HT-29 (cell line): ENCODE results near the gene MAPK11. TPM values are rescaled to one million over a fixed set of nuclear protein-coding genes. Genes with fewer than 3 reads are reported as not detected.

ENCODE experiments used
- DNase-seq: peaks from one replicate; pipeline ENCODE4 v3.0.0-alpha.2; 2015; ENCODE audit warnings: low spot score
- total RNA-seq: library from RNA; depleted of rRNA; stranded (reverse); fragments of >200 nt; shearing (Covaris generic); gene quantifications from 2 replicates; pipeline ENCODE4 v1.2.3, GENCODE V29; 2014

Gene MAPK11
- total RNA-seq, 1 experiment from 2014 or later, result 1.6 TPM

DNA sequence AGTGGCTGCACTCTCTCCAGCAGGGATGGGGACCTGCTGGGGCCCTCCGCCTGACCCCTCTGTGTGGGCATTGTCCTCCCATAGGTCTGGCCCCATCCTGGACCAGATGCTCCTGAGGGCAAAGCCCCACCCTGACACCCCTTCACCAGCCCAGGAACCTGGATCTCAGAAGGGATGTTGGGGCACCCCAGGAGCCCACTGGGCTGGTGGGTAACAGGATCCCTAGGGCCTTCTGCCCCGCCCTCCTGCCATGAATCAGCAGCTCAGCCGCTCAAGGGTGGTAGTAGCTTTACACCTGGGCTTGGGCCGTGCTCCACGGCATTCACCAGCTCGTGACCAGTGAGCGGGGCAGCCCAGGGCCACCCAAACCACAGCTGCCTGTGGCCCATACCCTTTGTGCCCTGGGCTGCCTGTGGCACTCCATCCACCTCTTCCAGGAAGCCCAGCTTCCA is 7.7 kb downstream of the MAPK11 start:
- no peak for DNase-seq

- DNase-seq, result no peak
Measured at GRCh38 chr22:50261615-50262459, 8.3 kb downstream of the MAPK11 start, which contains the start of gene MAPK12. Gene MAPK12 (minus strand): TSS chr22:50261683. CDS start chr22:50261509, 174 bp downstream.

- DNase-seq, result no peak
Measured at GRCh38 chr22:50260801-50261614, 9.2 kb downstream of the MAPK11 start.

DNA sequence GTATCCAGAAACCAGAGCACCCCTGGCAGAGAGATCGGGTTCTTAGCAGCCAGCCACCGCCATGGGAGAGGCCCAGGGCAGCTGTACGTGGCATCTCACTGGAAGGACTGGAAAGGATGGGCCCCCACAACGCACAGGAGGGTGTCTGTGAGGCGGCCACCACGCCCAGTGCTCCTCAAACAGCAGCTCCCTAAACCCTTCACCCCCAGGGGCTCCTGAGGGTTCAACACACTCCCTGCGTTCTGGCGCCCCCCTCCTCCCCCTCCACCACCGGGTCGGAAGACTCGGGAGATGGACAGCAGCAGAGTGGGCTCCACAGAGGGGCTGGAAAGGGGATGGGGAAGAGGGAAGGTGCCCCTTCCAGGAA is 9.8 kb downstream of the MAPK11 start:
- no peak for DNase-seq

GRCh38 chr22:50259302-50259701 is 10.9 kb downstream of the MAPK11 start:
- DNase-seq, result no peak

DNA sequence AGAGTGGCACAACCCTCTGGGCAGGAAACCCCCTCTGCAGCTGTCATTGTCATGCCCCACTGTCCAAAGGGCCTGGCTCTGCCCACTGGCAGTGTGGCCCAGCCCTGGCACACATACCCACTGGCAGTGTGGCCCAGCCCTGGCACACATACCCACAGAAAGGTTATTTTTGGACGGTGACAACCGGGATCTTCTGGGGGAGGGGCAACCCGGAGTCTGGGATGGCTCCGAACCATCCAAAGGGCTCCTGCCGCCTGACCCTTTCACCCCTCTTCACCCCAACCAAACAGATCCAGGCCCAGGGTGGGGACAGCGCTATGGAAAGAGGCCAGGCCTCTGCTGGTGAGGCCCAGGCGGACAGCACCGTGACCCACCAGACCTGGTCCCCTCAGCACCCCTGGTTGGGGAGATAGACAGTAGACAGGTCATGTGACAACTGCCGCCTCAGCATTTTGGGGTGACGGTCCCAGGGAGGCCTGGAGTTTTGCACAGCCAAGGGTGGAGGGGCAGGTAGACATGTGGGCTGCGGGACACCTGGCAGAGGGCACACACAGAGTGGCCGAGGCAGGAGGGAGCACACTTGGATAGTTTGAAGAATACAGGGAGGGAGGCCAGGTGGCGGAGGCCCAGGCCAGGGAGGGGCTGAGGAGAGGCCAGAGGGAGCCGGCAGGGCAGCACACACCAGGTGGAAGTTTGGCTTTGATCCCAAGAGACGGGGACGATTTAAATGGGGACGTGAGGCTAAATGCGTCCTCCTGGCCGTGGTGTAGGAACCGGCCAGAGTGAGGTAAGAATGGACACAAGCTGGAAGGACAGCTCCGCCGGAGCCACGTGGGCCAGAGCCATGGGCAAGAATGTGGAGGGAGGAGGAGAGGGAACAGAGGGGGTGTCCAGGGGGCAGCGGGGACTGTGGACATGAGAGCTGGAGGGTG is 11.6 kb downstream of the MAPK11 start:
- DNase-seq, result no peak

DNA sequence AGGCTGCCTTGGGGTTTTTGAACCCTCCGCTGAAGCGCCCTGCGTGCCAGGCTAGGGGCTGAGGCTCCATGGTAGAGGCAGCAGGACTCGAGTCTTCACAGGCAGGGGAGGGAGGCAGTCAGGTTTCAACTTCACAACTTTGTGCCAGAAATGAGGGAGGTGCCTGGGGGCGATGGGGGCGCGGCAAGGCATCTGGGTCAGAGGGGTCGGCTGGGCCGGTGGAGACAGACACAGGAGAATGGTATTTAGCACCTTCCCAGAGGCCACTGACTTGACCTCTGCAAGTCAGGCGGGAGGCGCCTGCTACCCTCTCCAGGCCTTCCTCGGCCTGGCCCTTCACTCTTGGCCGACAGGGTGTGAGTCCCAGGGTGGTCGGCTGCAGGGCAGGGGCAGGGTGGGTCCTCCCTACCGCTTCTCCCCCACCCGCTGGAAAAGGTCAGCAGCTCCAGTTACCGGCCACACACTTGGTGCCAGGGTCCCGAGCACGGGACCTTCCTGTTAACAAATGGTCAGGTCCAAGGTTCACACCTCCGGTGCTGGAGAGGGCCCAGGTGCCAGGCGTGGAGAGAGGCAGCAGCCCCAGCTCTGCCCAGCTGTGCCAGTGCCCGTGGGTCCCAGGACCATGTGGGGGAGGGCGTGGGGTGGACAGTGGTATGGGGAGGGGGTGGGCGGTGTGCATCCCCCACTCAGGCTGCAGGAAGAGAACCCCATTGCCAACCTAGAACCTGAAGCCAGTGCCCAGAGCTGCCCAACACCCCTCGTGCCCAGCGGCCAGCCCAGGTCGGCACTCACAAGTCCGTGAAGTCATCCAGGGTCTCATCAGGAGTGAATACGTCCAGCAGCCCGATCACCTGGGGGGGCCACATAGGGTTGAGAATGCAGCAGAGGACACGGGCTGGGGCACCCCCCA is 12.5 kb downstream of the MAPK11 start:
- no peak for DNase-seq

- DNase-seq, result no peak
Measured at GRCh38 chr22:50257041-50257440, 13.1 kb downstream of the MAPK11 start.

- DNase-seq, result no peak
Measured at GRCh38 chr22:50256258-50256862, 13.8 kb downstream of the MAPK11 start.

- no peak for DNase-seq
Measured at GRCh38 chr22:50255607-50256006, 14.6 kb downstream of the MAPK11 start.

DNA sequence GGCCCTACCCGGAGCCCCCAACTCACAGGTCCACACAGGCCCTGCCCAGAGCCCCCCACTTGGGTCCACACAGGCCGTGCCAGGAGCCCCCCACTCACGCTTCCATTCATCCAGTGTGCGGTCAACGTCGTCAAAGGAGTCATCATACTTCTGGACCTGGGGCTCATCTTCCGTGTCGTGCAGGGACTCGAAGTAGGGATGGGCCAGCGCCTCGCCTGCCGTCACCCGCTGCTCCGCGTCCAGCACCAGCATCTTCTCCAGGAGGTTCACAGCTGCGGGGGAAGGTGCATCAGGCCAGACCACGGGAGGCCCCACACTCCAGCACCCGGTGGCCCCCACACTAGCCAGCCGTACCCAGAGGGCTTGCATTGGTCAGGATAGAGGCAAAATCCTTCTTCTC is 15.1 kb downstream of the MAPK11 start:
- DNase-seq, result no peak

GRCh38 chr22:50253941-50254340 is 16.2 kb downstream of the MAPK11 start:
- no peak for DNase-seq

DNA sequence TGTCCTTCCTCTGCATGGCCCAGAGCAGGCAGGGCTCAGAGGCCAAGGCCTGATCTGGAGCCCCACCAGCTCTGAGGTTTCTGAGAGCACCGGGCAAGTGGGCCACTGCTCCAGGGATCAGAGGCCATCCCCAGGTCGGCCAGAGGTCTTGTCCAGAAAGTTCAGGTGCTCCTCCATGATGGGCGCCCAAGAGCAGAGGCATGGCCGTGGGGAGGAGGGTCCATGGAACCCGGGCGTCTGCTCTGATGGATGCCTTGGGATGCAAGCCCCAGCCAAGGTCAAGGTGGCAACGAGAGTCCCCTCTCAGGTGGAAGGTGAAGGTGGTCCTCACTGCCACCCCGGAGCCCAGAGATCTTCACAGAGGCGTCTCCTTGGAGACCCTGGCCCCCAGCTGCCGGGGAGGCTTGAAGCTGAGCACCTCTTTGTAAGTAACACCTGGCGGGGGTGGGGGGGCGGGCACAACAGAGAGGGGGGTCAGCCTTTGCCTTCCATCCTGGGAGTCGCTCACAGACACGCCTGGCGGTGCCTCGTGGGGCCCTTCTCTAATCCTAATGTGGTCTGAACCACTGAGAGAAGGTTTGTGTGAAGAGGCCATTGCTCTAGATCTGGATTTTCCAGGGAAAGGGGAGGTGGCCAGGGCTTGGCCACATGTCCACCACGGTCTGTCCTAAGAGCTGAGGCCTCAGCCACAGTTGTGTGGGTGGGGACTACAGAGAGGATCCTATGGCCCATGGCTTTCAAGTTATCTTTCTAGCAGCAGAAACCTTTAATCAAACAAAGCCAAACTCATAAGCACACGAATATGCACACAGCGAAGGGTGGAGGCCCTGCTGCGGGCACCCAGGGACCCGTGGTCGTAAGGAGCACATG is 16.9 kb downstream of the MAPK11 start:
- no peak for DNase-seq

DNA sequence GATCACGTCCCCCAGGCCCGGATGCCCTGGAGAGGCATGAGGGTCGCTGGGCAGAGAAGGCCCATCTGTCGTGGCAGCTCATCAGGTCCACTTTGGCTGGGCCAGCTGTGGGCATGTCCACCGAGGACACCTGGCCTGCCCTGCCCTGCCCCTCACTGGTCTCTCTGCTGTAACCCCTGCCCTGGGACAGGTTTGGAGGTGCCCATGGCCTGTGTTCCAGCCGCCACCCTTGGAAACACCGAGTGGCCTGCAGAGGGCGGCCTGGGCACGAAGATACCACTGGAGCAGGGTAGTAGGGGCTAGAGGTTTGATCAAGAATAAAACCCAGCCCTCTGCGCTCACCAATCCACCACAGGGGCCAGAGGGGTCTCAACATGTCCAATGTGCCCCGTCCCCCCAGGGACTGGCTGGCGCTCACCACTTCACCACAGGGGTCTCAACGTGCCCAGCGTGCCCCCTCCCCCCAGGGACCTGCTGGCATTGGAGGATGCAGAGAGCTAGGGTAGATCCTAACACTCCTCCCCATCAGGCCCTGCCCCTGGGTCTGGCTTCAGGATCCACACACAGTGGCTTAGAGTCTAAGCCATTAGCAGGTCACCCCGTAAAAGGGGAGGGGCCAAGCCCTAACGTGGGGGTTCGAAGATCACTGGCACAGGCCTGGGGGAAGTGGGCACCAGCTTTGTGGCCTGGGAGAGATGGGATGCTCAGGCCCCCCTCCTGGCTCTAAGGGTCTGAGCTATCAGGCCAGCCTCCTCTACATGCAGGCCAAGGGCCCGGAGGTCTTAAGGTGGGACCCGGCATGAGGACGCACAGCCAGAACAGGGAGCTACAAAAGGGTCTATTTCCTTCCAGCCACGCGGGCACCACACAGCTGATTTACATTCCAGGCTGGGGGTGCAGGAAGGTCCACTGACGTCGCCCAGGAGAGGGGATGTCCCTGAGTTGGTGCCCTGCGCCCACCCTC is 17.8 kb downstream of the MAPK11 start:
- peak; percentile 83 for DNase-seq

- no peak for DNase-seq
Measured at GRCh38 chr22:50251477-50252081, 18.6 kb downstream of the MAPK11 start.

DNA sequence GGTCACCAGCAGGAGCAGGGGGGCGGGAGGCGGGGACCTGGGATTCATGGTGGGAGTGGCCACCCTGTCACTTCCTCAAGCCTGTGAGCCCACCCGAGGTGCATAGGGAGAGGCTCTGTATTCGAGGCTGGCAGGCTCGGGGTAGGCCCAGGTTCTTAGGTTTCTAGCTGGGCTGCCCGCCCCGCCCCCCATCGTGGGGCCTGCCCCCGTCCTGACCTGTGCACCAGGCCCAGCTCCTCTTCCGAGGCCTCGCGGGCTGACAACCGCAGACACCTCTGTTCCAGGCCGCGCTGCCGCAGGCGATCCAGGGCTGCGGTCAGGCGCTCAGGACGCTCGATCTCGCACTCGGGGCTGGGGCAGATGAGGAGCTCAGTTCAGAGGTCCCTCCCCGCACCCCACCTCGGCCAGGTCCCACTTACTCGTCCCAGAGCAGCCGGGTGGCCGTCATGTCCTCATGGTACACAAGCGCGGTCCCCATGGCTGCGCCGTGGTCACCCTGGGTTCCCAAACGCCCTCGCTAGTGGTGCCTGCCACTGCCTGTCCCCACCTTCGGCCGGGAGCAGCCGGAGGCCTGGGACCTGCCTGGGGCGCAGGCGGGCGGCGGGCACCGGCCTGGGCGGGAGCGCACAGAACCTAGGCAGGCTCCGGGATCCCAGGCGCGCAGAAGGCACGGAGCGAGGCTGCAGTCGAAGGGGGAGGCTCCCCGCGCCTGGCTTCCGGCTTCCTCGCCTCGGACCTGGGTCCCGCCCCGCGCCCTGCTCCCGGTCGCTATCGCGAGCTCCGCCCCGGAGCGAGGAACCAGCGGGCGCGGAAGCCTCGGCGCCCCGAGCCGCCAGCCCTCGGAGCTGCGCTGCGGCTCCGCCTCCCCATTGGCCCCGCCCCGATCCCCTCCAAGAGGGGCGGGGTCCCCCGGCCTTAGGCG is 19.4 kb downstream of the MAPK11 start, which contains the start of gene HDAC10:
Gene HDAC10, minus strand, starts transcription at position 711 of the 922 bp plus-strand sequence. Its CDS starts 233 bp downstream, at position 478.
- DNase-seq, result peak; percentile 75
